ENCODE data around the gene IFNGR1. TPM values are rescaled to one million over a fixed set of nuclear protein-coding genes. Genes with fewer than 3 reads are reported as not detected.

Gene IFNGR1
- total and polyA plus RNA-seq, 5 donors = 115 to 157 (median 139) TPM

DNA sequence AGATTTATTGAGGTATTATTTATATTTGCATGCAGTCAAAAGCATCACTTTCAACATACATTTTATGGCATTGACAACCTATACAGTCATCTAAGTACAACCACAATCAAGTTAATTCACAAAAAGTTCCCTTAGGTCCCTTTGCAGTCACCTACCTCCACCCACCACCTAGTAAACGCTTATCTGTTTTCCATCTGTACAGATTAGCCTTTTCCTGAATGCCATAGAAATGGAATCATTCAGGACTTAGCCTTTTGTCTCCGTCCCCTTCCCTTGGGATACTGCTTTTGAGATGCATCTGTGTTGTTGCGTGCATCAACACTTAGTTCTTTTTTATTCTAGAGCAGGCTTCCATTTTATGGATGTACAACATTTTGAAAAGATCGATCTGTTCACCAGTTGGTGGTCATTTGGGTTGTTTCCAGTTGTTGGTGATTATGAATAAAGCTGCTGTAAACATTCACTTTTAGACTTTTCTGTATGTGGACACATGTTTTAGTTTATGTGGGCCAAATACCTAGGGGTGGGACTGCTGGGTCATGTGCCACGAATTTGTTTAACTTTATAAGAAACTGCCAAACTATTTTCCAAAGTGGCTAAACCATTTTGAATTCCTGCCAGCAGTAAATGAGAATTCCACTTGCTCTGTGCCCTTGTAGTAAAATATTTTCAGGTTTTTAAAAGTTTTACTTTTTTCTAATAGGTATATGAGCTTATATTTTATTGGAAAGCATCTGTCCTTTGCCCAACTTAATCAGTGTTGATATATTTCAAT, 17.6 kb upstream of the IFNGR1 start:
- ATAC-seq (no peak), DNase-seq (no peak)
- Histone ChIP-seq H3K27ac (ENCODE audit: low read length) (no peak overlapping the region), H3K4me3 (ENCODE audit: low read length) (no peak overlapping the region), H3K4me1 (ENCODE audit: control insufficient read depth, insufficient read depth, low read length) (peaks cover 21% of the 10 kb centered on the region), H3K27me3 (ENCODE audit: control insufficient read depth, insufficient read depth) (no peaks in the 10 kb centered on the region), H3K9me3 (ENCODE audit: control insufficient read depth, low read length) (no peaks in the 10 kb centered on the region)
- 67% methylated on average over 5 of the region's 5 CpGs for WGBS
- intact Hi-C loops (cut with DNase I) = no loop called here

DNA sequence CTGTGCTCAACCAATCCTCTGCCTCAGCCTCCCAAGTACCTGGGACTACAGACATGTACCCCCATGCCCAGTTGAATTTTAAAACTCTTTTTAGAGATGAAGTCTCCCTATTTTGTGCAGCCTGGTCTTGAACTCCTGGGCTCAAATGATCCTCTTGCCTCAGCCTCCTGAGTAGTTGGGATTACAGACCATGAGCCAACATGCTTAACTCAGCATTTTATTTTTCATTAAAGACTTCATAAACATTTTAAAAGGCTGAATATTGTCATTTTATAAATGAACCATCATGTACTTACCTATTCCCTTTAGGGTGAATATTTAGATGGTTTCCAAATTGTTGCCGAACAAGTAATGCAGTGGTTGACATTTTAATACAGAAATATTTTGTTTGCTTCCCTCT, 16.5 kb upstream of the IFNGR1 start:
- no peak for DNase-seq
- Histone ChIP-seq H3K4me1 (ENCODE audit: control insufficient read depth, insufficient read depth, low read length) (peaks cover 20% of the 10 kb centered on the region), H3K27ac (ENCODE audit: low read length) (no peak overlapping the region), H3K4me3 (ENCODE audit: low read length) (no peak overlapping the region), H3K27me3 (ENCODE audit: control insufficient read depth, insufficient read depth) (no peaks in the 10 kb centered on the region), H3K9me3 (ENCODE audit: control insufficient read depth, low read length) (no peaks in the 10 kb centered on the region)
- ATAC-seq = no peak
- intact Hi-C loops (cut with DNase I) = no loop called here
- 96% methylated on average over 1 of the region's 1 CpG for WGBS

DNA sequence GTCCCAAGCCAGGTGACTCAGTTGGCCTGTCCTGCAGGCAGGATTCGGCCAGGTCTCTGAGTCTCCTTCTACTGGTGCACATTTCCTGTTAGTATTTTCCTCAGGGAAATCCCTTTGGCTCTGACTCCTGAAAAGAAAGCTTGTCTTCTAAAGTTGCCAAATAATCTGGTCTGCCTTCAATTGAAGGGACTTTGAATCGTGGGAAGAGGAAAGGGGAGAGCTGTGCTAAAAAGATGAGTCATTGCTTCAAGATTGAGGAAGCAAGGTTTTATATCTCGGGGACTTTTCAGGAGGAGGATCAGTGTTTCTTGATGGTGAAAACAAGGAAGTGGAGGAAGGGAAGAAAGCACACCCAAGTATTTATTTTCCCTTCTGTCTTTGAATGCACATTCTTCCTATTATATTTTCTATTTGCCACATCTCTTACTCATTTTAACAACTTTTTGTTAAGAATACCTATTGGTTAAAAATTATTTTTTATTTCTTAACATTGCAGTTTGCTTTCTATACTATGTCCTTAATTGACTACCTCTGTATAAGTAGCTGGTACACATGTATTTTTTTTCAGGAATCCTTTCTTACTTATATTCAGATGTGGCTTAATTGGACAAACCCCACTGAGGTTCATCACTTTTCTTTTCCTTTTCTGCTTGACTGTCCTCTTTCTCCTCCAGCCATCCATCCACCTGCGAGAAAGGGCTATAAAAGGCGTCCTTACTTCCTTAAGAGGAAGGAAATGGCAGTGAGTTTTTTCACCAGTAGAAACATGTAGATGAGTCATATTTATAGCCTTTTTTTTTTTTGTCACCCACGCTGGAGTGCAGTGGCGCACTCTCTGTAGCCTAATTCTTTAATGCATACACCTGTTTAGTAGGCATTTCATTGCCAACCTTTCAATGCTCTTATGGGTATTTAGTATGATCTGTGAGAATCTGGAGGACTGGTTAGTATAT, 15.0 kb upstream of the IFNGR1 start:
- 42% methylated on average over 7 of the region's 7 CpGs for WGBS
- no peak overlapping the region for H3K4me3 ChIP-seq (ENCODE audit: low read length)
- H3K27ac ChIP-seq (ENCODE audit: low read length) = peak overlapping the region; percentile 85
- no peaks in the 10 kb centered on the region for H3K27me3 ChIP-seq (ENCODE audit: control insufficient read depth, insufficient read depth)
- peaks cover 18% of the 10 kb centered on the region for H3K4me1 ChIP-seq (ENCODE audit: control insufficient read depth, insufficient read depth, low read length)
- DNase-seq = peak; percentile 53 to 65 (median 62)
- no peaks in the 10 kb centered on the region for H3K9me3 ChIP-seq (ENCODE audit: control insufficient read depth, low read length)
- intact Hi-C loops (cut with DNase I) = no loop called here
- ATAC-seq = peak; percentile 73 to 83

- no peaks in the 10 kb centered on the region for H3K27me3 ChIP-seq (ENCODE audit: control insufficient read depth, insufficient read depth)
- H3K4me3 ChIP-seq (ENCODE audit: low read length) = no peak overlapping the region
- no peak for DNase-seq
- 68% methylated on average over 4 of the region's 4 CpGs for WGBS
- ATAC-seq = no peak
- H3K4me1 ChIP-seq (ENCODE audit: control insufficient read depth, insufficient read depth, low read length) = peaks cover 18% of the 10 kb centered on the region
- intact Hi-C loops (cut with DNase I) = no loop called here
- no peaks in the 10 kb centered on the region for H3K9me3 ChIP-seq (ENCODE audit: control insufficient read depth, low read length)
- H3K27ac ChIP-seq (ENCODE audit: low read length) = no peak overlapping the region
Observed at GRCh38 chr6:137231895-137232294, 12.7 kb upstream of the IFNGR1 start.

DNA sequence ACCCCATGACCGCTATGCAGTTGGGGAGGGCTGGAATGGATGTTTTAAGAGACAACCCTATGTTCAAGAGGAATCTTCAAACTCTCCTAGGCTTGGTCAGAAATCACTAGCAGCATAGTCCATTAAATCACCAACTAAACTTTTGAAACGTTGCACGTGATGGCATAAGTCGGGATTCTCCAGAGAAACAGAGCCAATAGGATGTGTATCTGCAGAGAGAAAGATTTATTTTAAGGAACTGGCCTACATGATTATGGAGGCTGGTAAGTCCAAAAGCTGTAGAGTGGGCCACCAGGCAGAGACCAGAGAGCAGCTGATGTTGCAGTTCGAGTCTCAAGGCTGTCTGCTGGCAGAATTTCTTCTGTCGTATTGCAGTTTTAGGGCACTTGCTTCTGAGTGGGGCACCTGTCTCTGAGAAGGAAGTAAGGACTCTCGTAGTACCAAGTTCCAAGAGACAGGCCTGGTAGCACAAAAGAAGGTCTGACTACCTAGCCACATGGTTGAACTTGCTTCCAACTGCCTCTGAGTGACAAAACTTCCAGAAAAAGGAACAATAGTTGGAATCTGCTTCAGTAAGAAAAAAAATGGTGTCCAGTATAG, 11.9 kb upstream of the IFNGR1 start:
- Histone ChIP-seq H3K4me3 (ENCODE audit: low read length) (no peak overlapping the region), H3K9me3 (ENCODE audit: control insufficient read depth, low read length) (no peaks in the 10 kb centered on the region), H3K27me3 (ENCODE audit: control insufficient read depth, insufficient read depth) (no peaks in the 10 kb centered on the region), H3K4me1 (ENCODE audit: control insufficient read depth, insufficient read depth, low read length) (peaks cover 17% of the 10 kb centered on the region), H3K27ac (ENCODE audit: low read length) (no peak overlapping the region)
- DNase-seq (no peak), ATAC-seq (no peak)
- intact Hi-C loops (cut with DNase I) = no loop called here
- 94% methylated on average over 7 of the region's 7 CpGs for WGBS

DNA sequence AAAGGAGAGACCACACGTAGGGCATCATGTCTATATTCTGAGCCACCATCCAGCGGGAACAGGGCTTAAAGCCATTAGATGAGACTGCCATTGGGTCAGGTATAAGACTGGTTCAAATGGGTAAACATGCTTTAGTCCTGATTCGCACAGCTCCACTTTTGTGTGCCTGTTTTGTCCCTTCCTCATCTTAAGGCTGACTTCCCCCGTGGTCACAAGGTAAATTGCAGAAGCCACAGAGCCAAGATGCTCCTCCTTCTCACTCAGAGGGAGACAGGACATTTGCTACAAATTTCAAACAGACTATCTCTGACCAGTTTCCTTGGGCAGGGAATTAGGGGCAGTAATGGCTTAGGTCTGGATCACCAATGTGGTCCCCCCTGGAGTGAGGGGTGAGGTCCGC, 11.4 kb upstream of the IFNGR1 start:
- Histone ChIP-seq H3K4me1 (ENCODE audit: control insufficient read depth, insufficient read depth, low read length) (peaks cover 15% of the 10 kb centered on the region), H3K9me3 (ENCODE audit: control insufficient read depth, low read length) (no peaks in the 10 kb centered on the region), H3K4me3 (ENCODE audit: low read length) (no peak overlapping the region), H3K27ac (ENCODE audit: low read length) (peak overlapping the region; percentile 90), H3K27me3 (ENCODE audit: control insufficient read depth, insufficient read depth) (no peaks in the 10 kb centered on the region)
- WGBS = 81% methylated on average over 5 of the region's 5 CpGs
- ATAC-seq (no peak), DNase-seq (no peak)
- intact Hi-C loops (cut with DNase I) = no loop called here

- Histone ChIP-seq H3K9me3 (ENCODE audit: control insufficient read depth, low read length) (no peaks in the 10 kb centered on the region), H3K4me1 (ENCODE audit: control insufficient read depth, insufficient read depth, low read length) (peaks cover 18% of the 10 kb centered on the region), H3K27me3 (ENCODE audit: control insufficient read depth, insufficient read depth) (no peaks in the 10 kb centered on the region), H3K4me3 (ENCODE audit: low read length) (no peak overlapping the region), H3K27ac (ENCODE audit: low read length) (peak overlapping the region; percentile 93)
- ATAC-seq = peak; percentile 73 to 78
- intact Hi-C loops (cut with DNase I) = no loop called here
- DNase-seq = peak in 2 of 3 donors; percentile 34 to 71
- WGBS = 56% methylated on average over 3 of the region's 3 CpGs
Observed at GRCh38 chr6:137229075-137229759, 10.0 kb upstream of the IFNGR1 start.

GRCh38 chr6:137227871-137228302, 8.7 kb upstream of the IFNGR1 start:
- WGBS = 39% methylated on average over 4 of the region's 4 CpGs
- ATAC-seq (no peak), DNase-seq (no peak)
- Histone ChIP-seq H3K27ac (ENCODE audit: low read length) (peak overlapping the region; percentile 72), H3K9me3 (ENCODE audit: control insufficient read depth, low read length) (no peaks in the 10 kb centered on the region), H3K27me3 (ENCODE audit: control insufficient read depth, insufficient read depth) (no peaks in the 10 kb centered on the region), H3K4me3 (ENCODE audit: low read length) (no peak overlapping the region), H3K4me1 (ENCODE audit: control insufficient read depth, insufficient read depth, low read length) (peaks cover 14% of the 10 kb centered on the region)
- intact Hi-C loops (cut with DNase I) = no loop called here

GRCh38 chr6:137226697-137227096, 7.5 kb upstream of the IFNGR1 start:
- peaks cover 13% of the 10 kb centered on the region for H3K4me1 ChIP-seq (ENCODE audit: control insufficient read depth, insufficient read depth, low read length)
- whole genome bisulfite sequencing = 75% methylated on average over 4 of the region's 4 CpGs
- no peaks in the 10 kb centered on the region for H3K9me3 ChIP-seq (ENCODE audit: control insufficient read depth, low read length)
- ATAC-seq (peak in 1 of 2 donors; percentile 16), DNase-seq (no peak)
- H3K27me3 ChIP-seq (ENCODE audit: control insufficient read depth, insufficient read depth) = no peaks in the 10 kb centered on the region
- intact Hi-C loops (cut with DNase I) = no loop called here
- no peak overlapping the region for H3K4me3 ChIP-seq (ENCODE audit: low read length)
- H3K27ac ChIP-seq (ENCODE audit: low read length) = no peak overlapping the region

GRCh38 chr6:137224799-137225198, 5.6 kb upstream of the IFNGR1 start:
- intact Hi-C loops (cut with DNase I) = no loop called here
- H3K9me3 ChIP-seq (ENCODE audit: control insufficient read depth, low read length) = no peaks in the 10 kb centered on the region
- H3K4me3 ChIP-seq (ENCODE audit: low read length) = no peak overlapping the region
- H3K4me1 ChIP-seq (ENCODE audit: control insufficient read depth, insufficient read depth, low read length) = peaks cover 23% of the 10 kb centered on the region
- no peak for ATAC-seq
- WGBS = 83% methylated on average over 2 of the region's 2 CpGs
- no peak overlapping the region for H3K27ac ChIP-seq (ENCODE audit: low read length)
- DNase-seq = no peak
- H3K27me3 ChIP-seq (ENCODE audit: control insufficient read depth, insufficient read depth) = no peaks in the 10 kb centered on the region
